Mucosa of descending colon (tissue), 3 donors: ENCODE results near the gene WIPF2. TPM values are rescaled to one million over a fixed set of nuclear protein-coding genes. Genes with fewer than 3 reads are reported as not detected.

Source experiments
- ATAC-seq: fragments of 200-7000 bp; cut with Tn5 transposase; one replicate; pipeline ENCODE4 v1.9.1; 2020; ENCODE audit warnings: mild to moderate bottlenecking, moderate library complexity
- DNase-seq, 3 donors: peaks; one replicate each; pipeline ENCODE4 v3.0.0-alpha.2; 2020
- H3K36me3 ChIP-seq: fragments of 200-600 bp; one replicate; pipeline ENCODE4 v1.8.0; 2021; ENCODE audit warnings: low read depth, mild to moderate bottlenecking
- H3K4me1 ChIP-seq: fragments of 200-600 bp; one replicate; pipeline ENCODE4 v1.8.0; 2021; ENCODE audit warnings: low read depth, mild to moderate bottlenecking
- H3K4me3 ChIP-seq: fragments of 200-600 bp; one replicate; pipeline ENCODE4 v1.8.0; 2021; ENCODE audit warnings: mild to moderate bottlenecking
- H3K9me3 ChIP-seq: fragments of 200-600 bp; one replicate; pipeline ENCODE4 v1.8.0; 2021; ENCODE audit warnings: mild to moderate bottlenecking
- CTCF ChIP-seq: fragments of 200-600 bp; IDR thresholded peaks from one replicate; pipeline ENCODE4 v1.8.0; 2022; ENCODE audit warnings: antibody characterized with exemption, mild to moderate bottlenecking
- intact Hi-C, 2 donors: fragments of 100-400 bp; cut with DNase I in 1 of 2; cut with micrococcal nuclease in 1 of 2; formaldehyde crosslinking; loops; one replicate each; pipeline versions ENCODE4 v1.11.0 to v1.11.1; 2022; cut with DNase I, micrococcal nuclease
- microRNA-seq: library from miRNA; unstranded; fragments of <30 nt; microRNA quantifications from one replicate; pipeline ENCODE4, GENCODE V29; 2019
- total RNA-seq, 3 donors: library from RNA; stranded (reverse); fragmentation: NEBNext Ultra II Directional in 2 of 3; extraction: Animal tissue kit (Norgen Biotek cat#: 25700) in 2 of 3; gene quantifications; one replicate each; pipeline versions ENCODE4 v1.2.1 to v1.2.4, GENCODE V29; 2021 to 2023
- donor health status: DM: no; HTN: no; CAD: no; lungs with moderate emphysema.
- donor health status: DM: no; HTN: no; CAD: no.
- donor health status: DM: no; HTN: yes; CAD: no.

Gene WIPF2
- total RNA-seq, 3 donors from 2014 or later, result 41.4 to 56.2 (median 42.8) TPM

- TF ChIP-seq CTCF, result no peak
- no peaks in the 10 kb centered on the region for H3K36me3 ChIP-seq
- DNase-seq, result peak in 1 of 3 donors; percentile 56
- H3K9me3 ChIP-seq, result no peaks in the 10 kb centered on the region
- ATAC-seq, result no peak
- intact Hi-C loops, result no loop called here
- H3K4me1 ChIP-seq, result peaks cover 75% of the 10 kb centered on the region
- no peak overlapping the region for H3K4me3 ChIP-seq
Measured at GRCh38 chr17:40330850-40331470, 111.9 kb downstream of the WIPF2 start.

GRCh38 chr17:40331743-40332641 is 112.9 kb downstream of the WIPF2 start:
- H3K4me3 ChIP-seq, result no peak overlapping the region
- peaks cover 67% of the 10 kb centered on the region for H3K4me1 ChIP-seq
- H3K36me3 ChIP-seq, result no peaks in the 10 kb centered on the region
- ATAC-seq (peak; percentile 40), DNase-seq (peak in 2 of 3 donors; percentile 71 to 84)
- H3K9me3 ChIP-seq, result no peaks in the 10 kb centered on the region
- TF ChIP-seq CTCF, result no peak
- intact Hi-C loops, result no loop called here

Small RNA genes within 50 kb of the gene (microRNA-seq; reads per million reads assigned to microRNA genes)
- not detected for gene MIR6867

Other genes starting within 250 kb of the WIPF2 start
- gene PSMD3, start 238.5 kb upstream of the WIPF2 start, total RNA-seq, result 100 to 1,000 TPM in 1 of 3 donors, 10 to 100 TPM in 2; 96.0 to 126 (median 96.8) TPM
- not detected for gene CSF3, start 203.9 kb upstream of the WIPF2 start, total RNA-seq
- 10 to 100 TPM; 76.6 to 90.2 (median 87.4) TPM for gene MED24, start 164.9 kb upstream of the WIPF2 start, total RNA-seq
- gene THRA, start 156.3 kb upstream of the WIPF2 start, total RNA-seq, result 100 to 1,000 TPM in 1 of 3 donors, 10 to 100 TPM in 2; 56.8 to 114 (median 60.0) TPM
- 10 to 100 TPM in 2 of 3 donors, 1 to 10 TPM in 1; 9.3 to 15.0 (median 14.8) TPM for gene NR1D1, start 118.7 kb upstream of the WIPF2 start, total RNA-seq
- 10 to 100 TPM; 83.7 to 100.0 (median 85.3) TPM for gene MSL1, start 97.3 kb upstream of the WIPF2 start, total RNA-seq
- 100 to 1,000 TPM in 1 of 3 donors, 10 to 100 TPM in 2; 62.2 to 134 (median 63.0) TPM for gene CASC3, start 78.8 kb upstream of the WIPF2 start, total RNA-seq
- gene RAPGEFL1, start 41.8 kb upstream of the WIPF2 start, total RNA-seq, result 100 to 1,000 TPM in 2 of 3 donors, 10 to 100 TPM in 1; 76.8 to 177 (median 147) TPM
- 10 to 100 TPM in 1 of 3 donors, 1 to 10 TPM in 2; 4.0 to 14.9 (median 7.4) TPM for gene CDC6, start 68.6 kb downstream of the WIPF2 start, total RNA-seq
- 10 to 100 TPM; 42.2 to 51.2 (median 49.6) TPM for gene RARA, start 89.9 kb downstream of the WIPF2 start, total RNA-seq
- gene GJD3, start 145.4 kb downstream of the WIPF2 start, total RNA-seq, result 1 to 10 TPM in 2 of 3 donors, under 1 TPM in 1; 0.81 to 1.4 (median 1.2) TPM
- 10 to 100 TPM in 2 of 3 donors, 1 to 10 TPM in 1; 6.9 to 50.1 (median 11.4) TPM for gene TOP2A, start 198.6 kb downstream of the WIPF2 start, total RNA-seq
- 100 to 1,000 TPM; 215 to 459 (median 244) TPM for gene IGFBP4, start 224.1 kb downstream of the WIPF2 start, total RNA-seq